Endothelial cell of umbilical vein (primary cell): ENCODE data around the gene CCDC80. TPM values are rescaled to one million over a fixed set of nuclear protein-coding genes. Genes with fewer than 3 reads are reported as not detected.

ENCODE experiments used
- BruUV-seq: library from RNA; stranded (reverse); fragments of 400-500 nt; replicated peaks from 2 replicates; lab custom pipeline; 2021; lab: Mats Ljungman, UMichigan
- CTCF ChIA-PET: fragments of 300-600, 350-600 bp; sonication (Branson Sonifier 250); formaldehyde crosslinking; loops from one replicate; lab custom pipeline; 2021; ENCODE audit warnings: antibody characterized with exemption, inconsistent platforms; lab: Charles Lee
- POLR2A ChIA-PET: fragments of 300-600, 350-600 bp; sonication (Branson Sonifier 250); formaldehyde crosslinking; loops from one replicate; lab custom pipeline; 2021; ENCODE audit warnings: antibody characterized with exemption, inconsistent platforms; lab: Charles Lee
- DNase-seq: peaks from one replicate; pipeline ENCODE4 v3.0.0-alpha.2; 2011; ENCODE audit warnings: low read depth, low spot score
- FAIRE-seq: peaks from 2 replicates; lab custom pipeline; 2011; peaks lifted over from hg19 to GRCh38; lab: Jason Lieb, UNC
- H2AFZ ChIP-seq: 2 replicates; pipeline ENCODE4 v1.6.0; 2012; ENCODE audit warnings: low read depth, low read length, control low read depth, inconsistent platforms
- H3K27ac ChIP-seq: 2 replicates; pipeline ENCODE4 v1.5.1; 2011; ENCODE audit warnings: low read depth, mild to moderate bottlenecking, control low read depth, low read length, moderate library complexity; ENCODE audit not compliant: insufficient read depth
- H3K27me3 ChIP-seq, 2 experiments: 2 replicates each; pipeline versions ENCODE4 v1.6.0 to v1.6.1; 2011; ENCODE audit warnings: low read length in 2 of 2, mixed read lengths in 1 of 2; ENCODE audit not compliant: control insufficient read depth in 2 of 2, insufficient read depth in 2 of 2
- H3K36me3 ChIP-seq, 2 experiments: 2 replicates in 1 of 2; 3 replicates in 1 of 2; pipeline ENCODE4 v1.5.1; 2011; ENCODE audit warnings: low read length in 2 of 2, mild to moderate bottlenecking in 1 of 2, moderate library complexity in 1 of 2; ENCODE audit not compliant: control insufficient read depth in 2 of 2, insufficient read depth in 2 of 2; ENCODE audit errors: extremely low read depth in 1 of 2
- H3K4me1 ChIP-seq: 3 replicates; pipeline ENCODE4 v1.5.1; 2011; ENCODE audit warnings: mild to moderate bottlenecking, low read length; ENCODE audit not compliant: control insufficient read depth, insufficient read depth; ENCODE audit errors: extremely low read depth
- H3K4me2 ChIP-seq: 2 replicates; pipeline ENCODE4 v1.6.1; 2011; ENCODE audit warnings: low read length, control low read depth, mixed read lengths; ENCODE audit not compliant: insufficient read depth
- H3K4me3 ChIP-seq, 3 experiments: fragments of 200-600 bp in 1 of 3; sonication (generic), shearing (Covaris generic) in 1 of 3; replicated peaks in 1 of 3; 2 replicates each; pipeline ENCODE4 v1.5.1; 2011 to 2016; ENCODE audit warnings: control low read depth in 3 of 3, low read length in 3 of 3, mild to moderate bottlenecking in 2 of 3, inconsistent platforms in 1 of 3, low read depth in 1 of 3, moderate library complexity in 1 of 3; ENCODE audit not compliant: insufficient read depth in 1 of 3
- H3K79me2 ChIP-seq: 2 replicates; pipeline ENCODE4 v1.6.0; 2012; ENCODE audit warnings: low read length, inconsistent platforms; ENCODE audit not compliant: control insufficient read depth, insufficient read depth
- H3K9ac ChIP-seq: replicated peaks from 2 replicates; pipeline ENCODE3; 2011; ENCODE audit warnings: low read length, control low read depth; ENCODE audit not compliant: insufficient read depth; ENCODE audit errors: extremely low read depth
- H3K9me1 ChIP-seq: replicated peaks from 3 replicates; pipeline ENCODE4 v1.6.0; 2011; ENCODE audit warnings: mild to moderate bottlenecking, low read length; ENCODE audit not compliant: control insufficient read depth, insufficient read depth; ENCODE audit errors: extremely low read depth
- H3K9me3 ChIP-seq: replicated peaks from 2 replicates; pipeline ENCODE4 v1.5.1; 2012; ENCODE audit warnings: low read length, inconsistent platforms; ENCODE audit not compliant: control insufficient read depth, insufficient read depth
- H4K20me1 ChIP-seq: replicated peaks from 2 replicates; pipeline ENCODE3; 2011; ENCODE audit warnings: mild to moderate bottlenecking, low read length; ENCODE audit not compliant: control insufficient read depth, insufficient read depth; ENCODE audit errors: extremely low read depth
- FOS ChIP-seq: IDR thresholded peaks from 2 replicates; pipeline ENCODE4 v1.6.1; 2011; ENCODE audit warnings: mild to moderate bottlenecking, low read length, moderate library complexity, borderline replicate concordance; ENCODE audit not compliant: insufficient read depth
- GATA2 ChIP-seq: IDR thresholded peaks from 2 replicates; pipeline ENCODE4 v1.7.0; 2011; ENCODE audit warnings: low read depth, mild to moderate bottlenecking, moderate library complexity, mixed read lengths, low read length; ENCODE audit not compliant: insufficient read length, insufficient read depth
- JUN ChIP-seq: IDR thresholded peaks from 2 replicates; pipeline ENCODE4 v1.6.1; 2011; ENCODE audit warnings: borderline replicate concordance, low read depth; ENCODE audit not compliant: insufficient read length, insufficient read depth
- POLR2AphosphoS5 ChIP-seq: IDR thresholded peaks from 2 replicates; pipeline ENCODE4 v1.6.1; 2012; ENCODE audit warnings: low read depth, mild to moderate bottlenecking, control low read depth, low read length, moderate library complexity; ENCODE audit not compliant: insufficient read depth
- dilution Hi-C: fragments of 300-500 bp; cut with MboI; formaldehyde crosslinking; loops from one replicate; pipeline ENCODE4 v1.15.0; 2019; ENCODE audit warnings: low sequenced_read_pairs; ENCODE audit not compliant: extremely low pct_ligation_motif_present
- intact Hi-C: fragments of 100-400 bp; cut with micrococcal nuclease; formaldehyde crosslinking; loops from one replicate; pipeline ENCODE4 v1.10.0; 2022
- polyA plus RNA-seq, 4 experiments: library from polyadenylated mRNA; depleted of rRNA in 3 of 4; stranded (reverse) in 3 of 4; unstranded in 1 of 4; fragments of >200 nt; gene quantifications; 2 replicates each; pipeline versions ENCODE4 v1.2.1 to v1.2.3, GENCODE V29; 2011 to 2012; ENCODE audit warnings: missing spikeins in 1 of 4
- total RNA-seq: library from RNA; stranded (reverse); gene quantifications from 2 replicates; pipeline ENCODE4 v1.2.3, GENCODE V29; 2021
- TF ChIP-seq, protein P1 (sequence below): IDR thresholded peaks from 2 replicates; pipeline ENCODE4 v1.6.1; 2011; ENCODE audit not compliant: insufficient read depth, insufficient read length

Gene CCDC80
- total and polyA plus RNA-seq, 2 donors (not counting 3 experiments of a cell fraction or from before 2014, with no cell fraction given), result 28.4 to 77.2 TPM

DNA sequence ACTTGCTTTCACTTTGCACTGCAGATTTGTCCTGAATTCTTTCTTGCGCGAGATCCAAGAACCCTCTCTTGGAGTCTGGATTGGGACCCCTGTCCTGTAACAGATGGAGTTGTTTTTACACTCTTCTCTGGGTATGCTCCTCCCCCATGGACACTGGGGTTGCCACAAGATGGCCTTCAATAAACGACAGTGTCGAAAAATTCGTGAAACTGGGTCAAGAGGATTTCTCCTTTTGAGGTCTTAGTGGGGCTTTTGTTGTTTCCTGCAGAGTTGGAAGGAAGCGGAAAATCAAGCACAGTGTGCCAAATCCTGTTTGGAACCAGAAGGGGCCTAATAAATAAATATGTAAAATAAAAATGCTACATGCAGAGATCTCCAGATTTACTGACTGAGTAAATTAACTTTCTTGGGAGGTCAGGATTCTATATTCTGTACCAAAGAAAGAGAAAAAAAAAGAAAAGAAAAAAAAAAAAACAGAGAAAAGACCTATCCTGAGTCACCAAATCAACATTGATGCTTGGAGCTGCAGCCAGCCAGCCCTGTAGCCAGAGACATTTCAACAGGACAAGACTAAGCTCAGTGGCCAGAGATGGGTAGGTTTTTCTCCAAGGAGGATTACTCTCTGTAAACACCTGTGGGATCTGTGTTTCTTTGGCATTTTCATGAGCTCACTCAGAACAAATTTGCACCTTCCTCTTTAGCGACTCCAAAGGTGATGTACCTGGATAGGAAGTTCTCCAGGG lies 24.8 kb downstream of the CCDC80 start:
- H3K36me3 ChIP-seq, result peaks cover 0 to 8% of the 10 kb centered on the region in 2 experiments
- CTCF ChIA-PET, result interaction anchor here (1.3 to 1.8 kb wide), 4 partner anchors 8 to 118 kb away, joined by 3 to 5 read pairs (median 4); no protein-coding TSS in a partner anchor

DNA sequence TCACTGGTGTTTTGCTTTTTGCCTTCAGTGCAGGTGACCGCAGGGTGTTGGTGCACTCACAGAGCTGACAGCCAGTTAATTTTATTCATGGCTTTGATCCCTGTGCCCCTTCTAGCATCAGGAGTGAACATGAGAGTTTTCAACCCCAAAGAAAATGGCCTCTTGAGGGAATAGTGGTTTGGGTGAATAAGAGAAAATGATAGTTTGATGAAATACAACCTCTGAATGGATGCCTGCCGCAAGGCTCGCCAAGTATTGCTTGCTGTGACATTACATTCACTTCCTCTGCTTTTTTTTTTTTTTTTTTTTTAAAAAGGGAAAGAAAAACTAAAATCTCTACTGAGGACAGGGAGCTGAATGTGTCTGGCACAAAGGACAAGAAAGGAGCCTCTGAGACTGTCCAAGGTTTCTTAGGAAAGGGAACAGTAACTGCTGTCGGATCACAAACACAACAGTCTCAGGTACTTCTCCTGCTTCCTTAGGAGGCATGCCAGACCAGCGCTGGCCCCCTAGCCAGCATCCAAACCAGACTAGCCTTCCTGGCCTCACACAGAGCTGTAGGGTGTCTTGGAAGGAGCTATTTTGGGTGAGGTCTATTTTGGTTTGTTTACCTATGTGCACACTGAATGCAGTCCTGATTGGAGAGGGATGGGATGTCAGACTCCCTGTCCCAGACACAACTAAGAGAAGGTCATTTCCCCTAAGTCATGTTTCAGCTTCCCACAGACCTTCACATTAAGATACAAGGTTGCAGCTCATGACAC lies 29.0 kb downstream of the CCDC80 start:
- no peaks in the 10 kb centered on the region for H3K9me1 ChIP-seq
- no peaks in the 10 kb centered on the region for H3K9me3 ChIP-seq
- H3K4me1 ChIP-seq, result no peaks in the 10 kb centered on the region
- BruUV-seq, result no TSS peak
- intact Hi-C loops, result no loop called here
- no peak overlapping the region for H3K9ac ChIP-seq
- H2AFZ ChIP-seq, result no peak overlapping the region
- dilution Hi-C loops, result no loop called here
- ChIA-PET CTCF (interaction anchor here (1.1 to 1.7 kb wide), 3 partner anchors 9 to 31 kb away, joined by 3 to 6 read pairs (median 4); no protein-coding TSS in a partner anchor), POLR2A (interaction anchor here (0.6 kb wide), 1 partner anchor 658 kb away, joined by 7 read pairs; no protein-coding TSS in a partner anchor)
- H3K27ac ChIP-seq, result no peak overlapping the region
- peaks cover 0 to 6% of the 10 kb centered on the region in 2 experiments for H3K36me3 ChIP-seq
- no peak for TF ChIP-seq JUN
- no peak for TF ChIP-seq FOS
- TF ChIP-seq, protein P1, sequence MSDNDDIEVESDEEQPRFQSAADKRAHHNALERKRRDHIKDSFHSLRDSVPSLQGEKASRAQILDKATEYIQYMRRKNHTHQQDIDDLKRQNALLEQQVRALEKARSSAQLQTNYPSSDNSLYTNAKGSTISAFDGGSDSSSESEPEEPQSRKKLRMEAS, result no peak
- FAIRE-seq, result peak; percentile 35
- no peaks in the 10 kb centered on the region for H3K27me3 ChIP-seq
- no peaks in the 10 kb centered on the region for H3K79me2 ChIP-seq
- DNase-seq, result no peak
- H3K4me3 ChIP-seq, result no peak overlapping the region
- no peaks in the 10 kb centered on the region for H4K20me1 ChIP-seq
- no peak overlapping the region for H3K4me2 ChIP-seq

More for the DNA sequence above, 24.8 kb downstream of the CCDC80 start:
- Histone ChIP-seq H3K4me1 (peaks cover 7% of the 10 kb centered on the region), H3K27ac (no peak overlapping the region), H4K20me1 (no peaks in the 10 kb centered on the region), H3K79me2 (no peaks in the 10 kb centered on the region), H3K9ac (no peak overlapping the region), H3K9me3 (no peaks in the 10 kb centered on the region), H3K4me3 (no peak overlapping the region), H2AFZ (no peak overlapping the region), H3K9me1 (no peaks in the 10 kb centered on the region), H3K27me3 (no peaks in the 10 kb centered on the region), H3K4me2 (no peak overlapping the region)
- BruUV-seq, result no TSS peak
- FAIRE-seq (no peak), DNase-seq (no peak)
- POLR2A ChIA-PET, result no interaction called here
- intact Hi-C loops (no loop called here), dilution Hi-C loops (no loop called here)
- no peak for TF ChIP-seq POLR2AphosphoS5
- no peak for TF ChIP-seq GATA2
- TF ChIP-seq, protein P1, result no peak
